Hematopoietic multipotent progenitor cell treated with erythropoietin and hydrocortisone succinate and interleukin-3 and kit ligand, for 6 days (in vitro differentiated cells): ENCODE measurements around the gene PLPP1.
"Not testable (repeated sequence)": the region's sequence is repeated elsewhere in the genome, so short reads cannot be mapped to it uniquely, and the experiment has no call there.

Source experiments
- DNase-seq: peaks from one replicate; pipeline ENCODE4 v3.0.0-alpha.2; 2015

Gene PLPP1

DNA sequence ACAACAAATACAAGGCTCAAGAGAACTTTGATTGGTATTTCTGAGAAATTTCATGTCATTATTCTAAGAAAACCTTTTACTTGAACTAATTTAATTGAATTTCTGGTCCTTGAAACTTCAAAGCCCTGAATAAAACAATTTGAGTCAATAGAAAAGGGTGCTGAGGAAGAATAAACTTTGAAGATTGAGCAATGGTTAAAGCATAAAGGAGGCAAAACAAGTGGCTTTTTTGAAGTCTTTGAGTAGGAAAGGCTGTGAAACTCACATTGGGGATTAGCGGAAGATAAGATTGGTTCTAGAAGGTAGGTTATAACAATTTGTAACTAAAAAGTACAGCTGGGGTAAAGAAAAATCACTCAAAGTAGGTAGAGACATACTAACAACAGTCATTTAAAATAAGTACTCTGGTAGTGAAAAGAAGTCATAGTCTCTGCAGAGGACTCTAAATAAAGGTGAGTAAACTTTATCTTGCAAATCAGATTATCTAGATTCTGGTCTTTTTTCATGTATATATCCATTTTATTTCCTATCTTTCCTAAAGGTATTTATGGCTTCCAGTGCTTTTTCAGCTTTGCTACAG is 6.4 kb upstream of the PLPP1 start:
- DNase-seq, result no peak

- DNase-seq, result peak; percentile 9
These were observed 5.8 kb upstream of the PLPP1 start for GRCh38 chr5:55540525-55540924.

DNA sequence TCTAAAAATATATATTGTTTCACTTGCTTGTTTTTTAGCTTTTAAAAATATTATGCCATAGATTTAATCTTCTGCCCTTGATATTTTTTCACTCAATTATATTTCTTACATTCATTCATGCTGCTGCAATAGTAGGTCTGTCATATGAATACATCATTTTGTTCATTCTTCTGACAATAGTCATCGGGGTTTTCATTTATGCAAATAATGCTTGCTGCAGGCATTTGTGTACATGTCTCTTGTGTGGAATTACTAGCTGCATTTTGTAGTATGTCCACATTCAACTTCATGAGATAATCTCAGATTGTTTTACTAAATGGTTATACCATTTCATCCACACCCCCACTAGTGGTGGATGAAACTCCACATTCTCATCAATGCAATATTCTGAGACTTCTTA is 5.3 kb upstream of the PLPP1 start:
- no peak for DNase-seq

DNA sequence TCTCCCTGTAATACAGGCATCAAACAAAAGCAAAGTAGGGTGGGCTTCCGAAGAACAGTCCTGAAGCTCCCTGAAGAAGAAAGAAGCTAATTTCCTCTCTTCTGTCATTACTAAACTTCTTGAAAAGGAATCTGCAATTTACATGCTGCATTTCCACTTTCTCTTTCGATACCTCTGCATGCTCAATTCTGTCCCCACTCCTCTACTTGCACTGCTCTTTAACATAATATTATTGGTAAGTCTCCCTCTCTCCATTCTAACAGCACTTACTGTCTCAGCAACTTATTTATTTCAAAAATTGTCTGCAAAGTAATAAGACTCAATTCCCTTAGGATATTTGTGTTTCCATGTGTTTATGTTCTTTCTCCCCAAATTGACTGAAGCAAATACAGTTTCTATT is 3.9 kb upstream of the PLPP1 start:
- DNase-seq, result no peak

- DNase-seq, result not testable (repeated sequence)
These were observed 2.6 kb upstream of the PLPP1 start for GRCh38 chr5:55537315-55537714.

DNA sequence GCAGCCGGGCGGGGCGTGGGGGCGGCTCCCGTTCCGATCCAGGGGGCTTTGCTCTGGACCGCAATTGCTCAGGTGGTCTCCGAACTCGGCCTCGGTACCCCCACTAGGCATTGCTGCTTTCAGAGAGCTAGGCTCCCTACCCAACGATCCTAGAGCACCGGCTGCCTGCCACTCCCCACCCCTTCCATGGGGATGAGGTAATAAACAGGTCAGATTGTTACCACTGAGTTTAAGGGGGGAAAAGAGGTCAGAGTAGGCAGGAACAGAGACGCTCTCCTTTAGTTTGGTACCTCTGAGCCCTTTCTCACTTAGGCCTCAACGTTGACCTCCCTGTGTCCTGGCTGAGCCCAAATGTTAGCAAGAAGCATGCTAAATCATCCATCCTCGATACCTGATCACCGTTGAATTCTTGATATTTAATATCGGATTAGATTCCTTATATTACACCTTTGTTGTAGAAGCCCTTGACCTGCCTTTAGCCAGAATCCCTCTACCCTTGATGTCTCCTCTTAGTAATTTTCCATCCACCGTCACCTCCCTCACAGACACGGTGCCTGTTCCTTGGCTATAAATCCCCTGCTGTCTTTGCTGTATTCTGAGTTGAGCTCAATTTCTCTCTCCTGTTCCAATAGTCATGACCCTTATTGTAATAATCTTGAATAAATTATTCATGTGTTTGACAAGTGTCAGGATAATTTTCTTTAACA is 588 bp upstream of the PLPP1 start:
- peak; percentile 8 for DNase-seq

GRCh38 chr5:55533521-55534435 is 986 bp downstream of the PLPP1 start:
- DNase-seq, result peak; percentile 30

DNA sequence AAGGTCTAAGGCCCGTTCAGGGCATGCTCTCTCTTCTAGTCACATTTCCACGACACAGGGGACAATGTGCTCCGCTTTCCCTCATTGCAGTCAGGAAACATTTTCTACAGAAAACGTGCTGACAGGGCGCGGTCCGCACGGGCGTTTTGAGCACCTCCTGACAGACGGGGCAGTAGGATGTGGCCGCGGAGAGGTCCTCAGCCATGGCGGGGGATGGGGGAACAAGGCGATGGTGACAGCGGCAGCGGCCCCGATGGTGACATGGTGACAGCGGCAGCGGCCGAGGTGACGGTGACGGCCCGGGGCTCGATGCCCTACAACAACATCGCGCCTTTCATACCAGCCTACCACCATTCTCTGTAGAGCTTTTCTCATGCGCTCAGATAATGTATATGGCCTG is 4.1 kb downstream of the PLPP1 start:
- DNase-seq, result no peak

GRCh38 chr5:55524816-55525215 is 9.9 kb downstream of the PLPP1 start:
- no peak for DNase-seq

DNA sequence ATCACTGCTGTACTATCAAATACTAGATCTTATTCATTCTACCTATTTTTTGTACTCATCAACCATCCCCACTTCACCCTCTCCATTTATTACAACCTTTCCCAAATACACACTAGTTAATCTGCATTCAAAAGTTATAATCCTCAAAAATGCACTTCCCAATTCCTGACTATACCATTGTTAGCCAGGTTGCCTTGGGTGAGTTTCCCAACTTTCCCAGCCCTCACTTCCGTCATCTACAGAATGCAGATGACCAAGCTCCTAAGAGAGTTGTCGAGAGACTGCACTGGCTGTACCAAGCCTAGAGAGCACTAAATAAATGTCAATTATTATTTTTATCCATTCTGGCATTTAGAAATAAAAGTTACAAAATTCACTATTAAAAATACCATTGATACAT is 11.5 kb downstream of the PLPP1 start:
- DNase-seq, result no peak

DNA sequence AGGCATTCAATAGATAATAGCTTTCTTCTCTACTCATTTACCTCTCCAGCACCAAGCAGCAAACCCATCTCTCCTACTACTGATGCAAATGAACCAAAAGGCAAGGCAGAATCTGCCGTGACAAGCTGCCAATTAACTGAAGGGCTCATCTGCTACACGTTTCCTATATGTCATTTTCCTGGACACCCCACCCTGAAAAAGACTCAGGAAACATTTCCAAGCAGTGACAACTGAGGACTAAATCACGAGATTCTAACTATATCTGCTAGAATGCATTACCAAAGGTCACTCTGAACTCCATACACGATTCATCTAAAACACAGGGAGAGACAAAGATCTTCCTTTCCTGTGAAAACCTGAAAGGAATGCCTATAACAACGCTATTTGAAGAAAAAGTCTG is 12.9 kb downstream of the PLPP1 start:
- no peak for DNase-seq

GRCh38 chr5:55520117-55520839 is 14.5 kb downstream of the PLPP1 start:
- DNase-seq, result no peak

- DNase-seq, result no peak
These were observed 15.9 kb downstream of the PLPP1 start for GRCh38 chr5:55518831-55519390.

GRCh38 chr5:55517804-55518203 is 17.0 kb downstream of the PLPP1 start:
- no peak for DNase-seq

GRCh38 chr5:55511010-55511409 is 23.8 kb downstream of the PLPP1 start:
- DNase-seq, result no peak

- DNase-seq, result no peak
These were observed 24.3 kb downstream of the PLPP1 start for GRCh38 chr5:55510523-55510880.

DNA sequence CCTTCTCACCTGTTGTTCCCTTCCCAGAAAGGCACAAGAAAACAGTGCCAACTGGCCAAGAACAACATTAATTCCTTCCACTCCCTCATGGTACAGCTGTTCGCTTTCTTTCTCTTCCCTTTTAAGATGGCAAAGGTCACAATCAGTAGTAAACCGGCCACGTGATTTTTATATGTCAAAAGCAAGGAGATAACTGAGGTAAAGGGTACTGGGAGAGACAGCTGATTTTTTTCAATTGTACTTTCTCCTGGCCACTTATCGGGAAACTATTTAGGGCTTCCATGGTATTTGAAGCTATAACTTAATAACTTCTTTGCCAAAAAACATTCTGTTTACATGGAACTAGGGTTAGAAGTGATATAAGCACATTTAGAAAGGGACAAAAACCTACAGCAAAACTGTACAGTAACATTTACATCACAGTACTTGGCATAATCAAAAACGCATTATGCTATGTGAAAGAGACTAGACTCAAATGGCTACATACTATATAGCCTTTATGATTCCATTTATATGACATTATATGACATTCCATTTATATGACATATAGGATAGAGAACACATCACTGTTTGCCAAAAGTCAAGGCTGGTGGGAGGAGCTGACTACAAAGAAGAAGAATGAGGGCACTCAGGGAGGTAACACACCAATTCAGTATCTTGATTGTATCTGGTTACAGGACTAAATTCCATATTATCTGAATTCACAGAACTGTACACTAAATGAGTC is 24.8 kb downstream of the PLPP1 start:
- no peak for DNase-seq

DNA sequence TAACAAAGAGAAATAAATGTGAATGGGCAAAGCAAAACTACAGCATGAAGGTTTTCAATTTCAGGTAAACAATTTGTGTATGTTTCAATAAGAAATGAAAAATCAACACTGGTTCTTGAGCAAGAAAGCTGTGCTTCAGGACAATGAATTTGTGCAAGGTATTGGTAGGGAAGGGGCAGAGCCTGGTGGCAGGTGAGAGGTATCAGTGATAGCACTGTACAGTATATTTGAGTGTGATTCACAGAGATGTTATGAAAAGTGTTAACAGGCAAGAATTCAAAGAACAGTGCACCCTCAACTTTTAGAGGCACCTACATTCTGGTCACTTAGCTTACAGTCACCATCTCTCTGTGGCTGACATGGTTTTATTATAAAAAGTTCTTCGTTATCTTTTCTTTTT is 25.7 kb downstream of the PLPP1 start:
- DNase-seq, result no peak

GRCh38 chr5:55507574-55507973 is 27.2 kb downstream of the PLPP1 start:
- DNase-seq, result no peak

- DNase-seq, result not testable (repeated sequence)
These were observed 29.1 kb downstream of the PLPP1 start for GRCh38 chr5:55505711-55506110.

GRCh38 chr5:55503917-55504316 is 30.8 kb downstream of the PLPP1 start:
- not testable (repeated sequence) for DNase-seq

- DNase-seq, result no peak
These were observed 32.0 kb downstream of the PLPP1 start for GRCh38 chr5:55502759-55503158.
